Karpas-422 (cell line): ENCODE data around the gene BPGM. TPM values are rescaled to one million over a fixed set of nuclear protein-coding genes. Genes with fewer than 3 reads are reported as not detected.

Experiments
- DNase-seq: peaks from one replicate; pipeline ENCODE4 v3.0.0-alpha.2; 2015
- H2AFZ ChIP-seq: fragments of 200-600 bp; sonication (generic); 2 replicates; pipeline ENCODE4 v1.6.1; 2014; ENCODE audit warnings: antibody characterized with exemption, low read length, mixed read lengths
- H3K27ac ChIP-seq: fragments of 200-600 bp; sonication (generic); 2 replicates; pipeline ENCODE4 v1.5.1; 2014; ENCODE audit warnings: mild to moderate bottlenecking, low read length, moderate library complexity
- H3K27me3 ChIP-seq: fragments of 200-600 bp; sonication (generic); 2 replicates; pipeline ENCODE4 v1.6.1; 2014; ENCODE audit warnings: low read length, mixed read lengths
- H3K36me3 ChIP-seq: fragments of 200-600 bp; sonication (generic); 2 replicates; pipeline ENCODE4 v1.6.1; 2014; ENCODE audit warnings: low read length, mixed read lengths; ENCODE audit not compliant: insufficient read depth
- H3K4me1 ChIP-seq: fragments of 200-600 bp; sonication (generic); 2 replicates; pipeline ENCODE4 v1.6.1; 2014; ENCODE audit warnings: mild to moderate bottlenecking, low read length, mixed read lengths
- H3K4me2 ChIP-seq: fragments of 200-600 bp; sonication (generic); 2 replicates; pipeline ENCODE4 v1.6.1; 2014; ENCODE audit warnings: low read length, low read depth, mild to moderate bottlenecking; ENCODE audit not compliant: poor library complexity, severe bottlenecking
- H3K4me3 ChIP-seq: fragments of 200-600 bp; sonication (generic); 2 replicates; pipeline ENCODE4 v1.5.1; 2014; ENCODE audit warnings: mild to moderate bottlenecking, antibody characterized with exemption, low read length, mixed read lengths
- H3K79me2 ChIP-seq: fragments of 200-600 bp; sonication (generic); 2 replicates; pipeline ENCODE4 v1.6.1; 2014; ENCODE audit warnings: mild to moderate bottlenecking, low read length, mixed read lengths
- H3K9ac ChIP-seq: fragments of 200-600 bp; sonication (generic); 2 replicates; pipeline ENCODE4 v1.6.0; 2014; ENCODE audit warnings: low read length
- H3K9me2 ChIP-seq: fragments of 200-600 bp; sonication (generic), shearing (Covaris generic); replicated peaks from 2 replicates; pipeline ENCODE4 v1.6.0; 2014; ENCODE audit warnings: mild to moderate bottlenecking, low read length, moderate library complexity; ENCODE audit not compliant: insufficient read depth
- H3K9me3 ChIP-seq: fragments of 300-700, 200-600 bp; sonication (generic); 2 replicates; pipeline ENCODE4 v1.6.1; 2014; ENCODE audit warnings: low read length, mixed read lengths
- H4K20me1 ChIP-seq: fragments of 200-600 bp; sonication (generic); 2 replicates; pipeline ENCODE4 v1.6.1; 2014; ENCODE audit warnings: mild to moderate bottlenecking, antibody characterized with exemption, low read length, low read depth; ENCODE audit not compliant: insufficient read depth
- total RNA-seq: library from RNA; depleted of rRNA; stranded (reverse); fragments of >200 nt; shearing (Covaris generic); gene quantifications from 2 replicates; pipeline ENCODE4 v1.2.3, GENCODE V29; 2014; ENCODE audit warnings: low replicate concordance

BPGM gene
- total RNA-seq, 1 experiment from 2014 or later = 11.1 TPM

GRCh38 chr7:134690614-134691504 lies 44.2 kb downstream of the BPGM start:
- no peak overlapping the region for H2AFZ ChIP-seq
- H3K4me2 ChIP-seq = no peak overlapping the region
- no peak overlapping the region for H3K9ac ChIP-seq
- no peaks in the 10 kb centered on the region for H3K4me1 ChIP-seq
- no peaks in the 10 kb centered on the region for H3K36me3 ChIP-seq
- no peaks in the 10 kb centered on the region for H3K9me2 ChIP-seq
- H3K9me3 ChIP-seq = no peaks in the 10 kb centered on the region
- H4K20me1 ChIP-seq = no peaks in the 10 kb centered on the region
- no peak overlapping the region for H3K27ac ChIP-seq
- no peak for DNase-seq
- H3K4me3 ChIP-seq = no peak overlapping the region
- no peaks in the 10 kb centered on the region for H3K27me3 ChIP-seq
- H3K79me2 ChIP-seq = no peaks in the 10 kb centered on the region

- no peaks in the 10 kb centered on the region for H3K27me3 ChIP-seq
- no peak for DNase-seq
- H3K79me2 ChIP-seq = no peaks in the 10 kb centered on the region
- no peak overlapping the region for H3K27ac ChIP-seq
- no peak overlapping the region for H3K4me3 ChIP-seq
- no peaks in the 10 kb centered on the region for H3K9me3 ChIP-seq
- no peaks in the 10 kb centered on the region for H3K36me3 ChIP-seq
- no peak overlapping the region for H2AFZ ChIP-seq
- H3K4me1 ChIP-seq = no peaks in the 10 kb centered on the region
- no peaks in the 10 kb centered on the region for H4K20me1 ChIP-seq
- H3K9me2 ChIP-seq = no peaks in the 10 kb centered on the region
- H3K4me2 ChIP-seq = no peak overlapping the region
- H3K9ac ChIP-seq = no peak overlapping the region
Observed at GRCh38 chr7:134691546-134692343, 45.1 kb downstream of the BPGM start.

GRCh38 chr7:134692344-134692705 lies 45.7 kb downstream of the BPGM start:
- no peak overlapping the region for H3K9ac ChIP-seq
- H3K4me3 ChIP-seq = no peak overlapping the region
- H2AFZ ChIP-seq = no peak overlapping the region
- no peaks in the 10 kb centered on the region for H4K20me1 ChIP-seq
- H3K9me3 ChIP-seq = no peaks in the 10 kb centered on the region
- H3K36me3 ChIP-seq = no peaks in the 10 kb centered on the region
- H3K27ac ChIP-seq = no peak overlapping the region
- no peak for DNase-seq
- no peaks in the 10 kb centered on the region for H3K79me2 ChIP-seq
- no peak overlapping the region for H3K4me2 ChIP-seq
- no peaks in the 10 kb centered on the region for H3K9me2 ChIP-seq
- H3K27me3 ChIP-seq = no peaks in the 10 kb centered on the region
- no peaks in the 10 kb centered on the region for H3K4me1 ChIP-seq

- no peak overlapping the region for H3K27ac ChIP-seq
- no peaks in the 10 kb centered on the region for H3K36me3 ChIP-seq
- no peak overlapping the region for H3K4me3 ChIP-seq
- no peak overlapping the region for H2AFZ ChIP-seq
- no peaks in the 10 kb centered on the region for H3K9me3 ChIP-seq
- H3K9me2 ChIP-seq = no peaks in the 10 kb centered on the region
- no peaks in the 10 kb centered on the region for H3K79me2 ChIP-seq
- H4K20me1 ChIP-seq = no peaks in the 10 kb centered on the region
- H3K4me1 ChIP-seq = no peaks in the 10 kb centered on the region
- H3K4me2 ChIP-seq = no peak overlapping the region
- H3K27me3 ChIP-seq = no peaks in the 10 kb centered on the region
- H3K9ac ChIP-seq = no peak overlapping the region
- no peak for DNase-seq
Observed at GRCh38 chr7:134693256-134693655, 46.6 kb downstream of the BPGM start.

- Histone ChIP-seq H3K27me3 (no peaks in the 10 kb centered on the region), H3K4me1 (no peaks in the 10 kb centered on the region), H3K79me2 (no peaks in the 10 kb centered on the region), H3K9me3 (no peaks in the 10 kb centered on the region), H3K9ac (no peak overlapping the region), H3K4me3 (no peak overlapping the region), H3K36me3 (no peaks in the 10 kb centered on the region), H2AFZ (no peak overlapping the region), H3K4me2 (no peak overlapping the region), H3K27ac (no peak overlapping the region), H4K20me1 (no peaks in the 10 kb centered on the region), H3K9me2 (no peaks in the 10 kb centered on the region)
- no peak for DNase-seq
Observed at GRCh38 chr7:134694299-134694698, 47.6 kb downstream of the BPGM start.

GRCh38 chr7:134694767-134695166 lies 48.1 kb downstream of the BPGM start:
- no peaks in the 10 kb centered on the region for H3K9me3 ChIP-seq
- H2AFZ ChIP-seq = no peak overlapping the region
- H3K27ac ChIP-seq = no peak overlapping the region
- no peak overlapping the region for H3K9ac ChIP-seq
- H4K20me1 ChIP-seq = no peaks in the 10 kb centered on the region
- H3K4me2 ChIP-seq = no peak overlapping the region
- no peak for DNase-seq
- no peaks in the 10 kb centered on the region for H3K9me2 ChIP-seq
- no peaks in the 10 kb centered on the region for H3K79me2 ChIP-seq
- no peak overlapping the region for H3K4me3 ChIP-seq
- H3K36me3 ChIP-seq = no peaks in the 10 kb centered on the region
- H3K4me1 ChIP-seq = no peaks in the 10 kb centered on the region
- no peaks in the 10 kb centered on the region for H3K27me3 ChIP-seq

GRCh38 chr7:134695321-134695860 lies 48.7 kb downstream of the BPGM start:
- Histone ChIP-seq H3K4me1 (no peaks in the 10 kb centered on the region), H3K9me3 (no peaks in the 10 kb centered on the region), H3K36me3 (no peaks in the 10 kb centered on the region), H3K9ac (no peak overlapping the region), H3K27ac (no peak overlapping the region), H4K20me1 (no peaks in the 10 kb centered on the region), H3K4me2 (no peak overlapping the region), H3K9me2 (no peaks in the 10 kb centered on the region), H3K27me3 (no peaks in the 10 kb centered on the region), H2AFZ (no peak overlapping the region), H3K4me3 (no peak overlapping the region), H3K79me2 (no peaks in the 10 kb centered on the region)
- DNase-seq = no peak

GRCh38 chr7:134696261-134696660 lies 49.6 kb downstream of the BPGM start:
- Histone ChIP-seq H3K27ac (no peak overlapping the region), H3K9me3 (no peaks in the 10 kb centered on the region), H3K27me3 (no peaks in the 10 kb centered on the region), H3K79me2 (no peaks in the 10 kb centered on the region), H2AFZ (no peak overlapping the region), H3K4me3 (no peak overlapping the region), H3K4me1 (no peaks in the 10 kb centered on the region), H3K4me2 (no peak overlapping the region), H3K36me3 (no peaks in the 10 kb centered on the region), H3K9ac (no peak overlapping the region), H4K20me1 (no peaks in the 10 kb centered on the region), H3K9me2 (no peaks in the 10 kb centered on the region)
- DNase-seq = no peak
